ENCODE results near the gene RAB3IL1. TPM values are rescaled to one million over a fixed set of nuclear protein-coding genes. Genes with fewer than 3 reads are reported as not detected.

RAB3IL1 gene
- total RNA-seq, 3 donors from 2014 or later, result 2.6 to 15.0 (median 11.8) TPM

DNA sequence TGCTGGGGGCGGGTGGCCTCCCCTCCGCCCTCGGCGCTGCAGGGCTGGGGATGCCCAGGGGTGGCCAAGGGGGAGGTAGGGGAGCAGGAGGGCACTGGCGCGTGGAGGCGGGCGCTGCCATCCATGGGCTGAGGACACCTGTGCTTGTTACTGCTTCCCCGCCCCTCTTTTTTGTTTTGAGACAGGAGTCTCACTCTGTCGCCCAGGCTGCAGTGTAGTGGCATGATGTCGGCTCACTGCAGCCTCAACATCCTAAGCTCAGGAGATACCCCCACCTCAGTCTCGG, 25.3 kb downstream of the RAB3IL1 start:
- TF ChIP-seq, protein P1, sequence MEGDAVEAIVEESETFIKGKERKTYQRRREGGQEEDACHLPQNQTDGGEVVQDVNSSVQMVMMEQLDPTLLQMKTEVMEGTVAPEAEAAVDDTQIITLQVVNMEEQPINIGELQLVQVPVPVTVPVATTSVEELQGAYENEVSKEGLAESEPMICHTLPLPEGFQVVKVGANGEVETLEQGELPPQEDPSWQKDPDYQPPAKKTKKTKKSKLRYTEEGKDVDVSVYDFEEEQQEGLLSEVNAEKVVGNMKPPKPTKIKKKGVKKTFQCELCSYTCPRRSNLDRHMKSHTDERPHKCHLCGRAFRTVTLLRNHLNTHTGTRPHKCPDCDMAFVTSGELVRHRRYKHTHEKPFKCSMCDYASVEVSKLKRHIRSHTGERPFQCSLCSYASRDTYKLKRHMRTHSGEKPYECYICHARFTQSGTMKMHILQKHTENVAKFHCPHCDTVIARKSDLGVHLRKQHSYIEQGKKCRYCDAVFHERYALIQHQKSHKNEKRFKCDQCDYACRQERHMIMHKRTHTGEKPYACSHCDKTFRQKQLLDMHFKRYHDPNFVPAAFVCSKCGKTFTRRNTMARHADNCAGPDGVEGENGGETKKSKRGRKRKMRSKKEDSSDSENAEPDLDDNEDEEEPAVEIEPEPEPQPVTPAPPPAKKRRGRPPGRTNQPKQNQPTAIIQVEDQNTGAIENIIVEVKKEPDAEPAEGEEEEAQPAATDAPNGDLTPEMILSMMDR (IDR thresholded peaks at IDR 0.05), result no peak
- intact Hi-C loops (cut with DNase I, micrococcal nuclease), result loop anchor here in 1 of 2 donors (10.0 kb wide), 1 partner anchor 53 kb away; no protein-coding TSS in a partner anchor
- Histone ChIP-seq H3K4me3 (no peak overlapping the region), H3K9me3 (no peaks in the 10 kb centered on the region), H3K36me3 (ENCODE audit: low read depth) (no peaks in the 10 kb centered on the region), H3K4me1 (ENCODE audit: low read depth) (peaks cover 14% of the 10 kb centered on the region)
- DNase-seq (no peak), ATAC-seq (peak; percentile 42)

DNA sequence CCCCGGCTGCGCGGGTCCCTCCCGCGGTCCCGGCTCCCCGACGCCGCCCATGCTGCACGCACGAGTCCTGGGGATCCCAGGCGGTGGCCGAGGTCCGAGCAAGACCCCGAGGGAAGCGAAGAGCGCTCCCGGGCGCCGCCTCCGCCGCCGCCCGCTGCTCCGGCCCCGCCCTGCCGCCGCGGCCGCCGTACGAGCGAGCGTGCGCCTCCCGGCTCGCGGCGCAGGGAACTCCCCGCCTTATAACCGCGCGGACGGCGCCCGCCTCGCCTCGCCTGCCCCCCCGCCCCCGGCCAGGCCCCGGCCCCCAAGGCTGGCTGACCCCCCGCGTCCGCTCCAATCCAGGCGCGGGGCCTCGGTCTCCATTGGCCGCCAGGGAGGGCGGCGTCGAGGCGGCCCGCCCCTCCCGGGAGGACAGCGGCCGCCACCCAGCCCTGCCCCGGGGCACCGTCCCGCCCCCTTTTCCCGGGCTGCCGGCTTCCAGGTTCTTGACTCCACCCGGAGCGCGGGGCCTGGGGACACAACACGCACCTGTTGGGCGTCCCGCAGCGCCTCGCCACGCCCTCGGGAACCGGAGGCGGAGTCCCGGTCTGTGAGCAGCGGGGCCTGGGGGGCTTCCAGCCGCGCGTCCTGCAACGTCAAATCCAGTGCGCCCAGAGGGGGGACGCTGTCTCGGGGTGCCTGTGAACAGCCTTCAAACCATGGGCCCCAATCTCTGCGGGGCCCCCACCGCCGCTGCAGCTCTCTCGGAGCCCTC, 25.9 kb downstream of the RAB3IL1 start, which contains the start of gene FADS3:
TSS of gene FADS3 (minus strand) at position 215 of the 754 bp plus-strand sequence. CDS start at position 51, 164 bp downstream.
- H3K4me1 ChIP-seq (ENCODE audit: low read depth), result peaks cover 14% of the 10 kb centered on the region
- peak within 1 kb of the TSS; percentile 31 for H3K4me3 ChIP-seq
- H3K36me3 ChIP-seq (ENCODE audit: low read depth), result no peaks in the 10 kb centered on the region
- DNase-seq (peak; percentile 86 to 92 (median 91)), ATAC-seq (peak; percentile 95)
- TF ChIP-seq, protein P1 (IDR thresholded peaks at IDR 0.05), result no peak
- H3K9me3 ChIP-seq, result no peaks in the 10 kb centered on the region
- intact Hi-C loops (cut with DNase I, micrococcal nuclease), result loop anchor here in 1 of 2 donors (10.0 kb wide), 1 partner anchor 53 kb away; no protein-coding TSS in a partner anchor

DNA sequence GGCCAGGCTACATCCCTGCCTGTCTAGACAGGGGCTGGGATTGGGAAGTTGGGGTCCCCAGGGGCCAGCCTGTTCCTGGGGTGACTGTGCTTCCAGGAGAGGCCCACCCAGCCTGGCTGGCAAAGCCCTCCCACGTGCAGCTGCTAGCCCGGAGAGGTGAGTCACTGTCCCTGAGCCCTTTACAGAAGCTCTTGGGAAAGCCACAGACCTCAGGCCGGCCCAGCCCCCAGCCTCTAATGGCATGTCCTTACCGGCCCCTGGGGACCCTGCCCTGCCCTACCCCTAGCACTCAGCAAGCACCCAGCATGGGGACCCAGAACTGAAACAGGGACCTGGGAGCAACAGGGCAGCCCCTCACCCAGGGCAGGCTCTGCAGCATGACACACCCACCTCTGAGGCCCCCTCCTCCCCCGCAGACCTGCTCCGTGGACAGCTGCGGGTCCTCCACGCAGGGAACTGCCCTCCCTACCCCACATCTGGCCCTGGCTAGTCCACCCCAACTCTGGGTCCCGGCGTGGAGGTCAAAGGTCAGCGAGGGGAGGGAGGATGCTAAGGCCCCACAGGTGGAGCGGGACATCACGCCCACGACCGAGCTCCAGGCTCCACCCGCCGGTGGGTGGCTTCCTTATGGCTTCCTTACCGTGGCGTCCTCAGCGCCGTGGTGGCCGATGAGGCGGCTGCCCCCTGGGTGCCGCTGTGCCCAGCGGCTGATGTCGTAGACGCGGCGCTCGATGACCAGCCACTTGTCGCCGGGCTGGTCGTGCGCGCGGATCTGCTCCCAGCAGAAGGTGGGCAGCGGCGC, 26.6 kb downstream of the RAB3IL1 start:
- H3K9me3 ChIP-seq, result no peaks in the 10 kb centered on the region
- intact Hi-C loops (cut with DNase I, micrococcal nuclease), result loop anchor here in 1 of 2 donors (10.0 kb wide), 1 partner anchor 54 kb away; no protein-coding TSS in a partner anchor
- peak; percentile 40 to 75 (median 64) for DNase-seq
- H3K4me1 ChIP-seq (ENCODE audit: low read depth), result peaks cover 14% of the 10 kb centered on the region
- TF ChIP-seq, protein P1 (IDR thresholded peaks at IDR 0.05), result no peak
- no peaks in the 10 kb centered on the region for H3K36me3 ChIP-seq (ENCODE audit: low read depth)
- H3K4me3 ChIP-seq, result peak overlapping the region; percentile 31
- ATAC-seq, result peak; percentile 16

DNA sequence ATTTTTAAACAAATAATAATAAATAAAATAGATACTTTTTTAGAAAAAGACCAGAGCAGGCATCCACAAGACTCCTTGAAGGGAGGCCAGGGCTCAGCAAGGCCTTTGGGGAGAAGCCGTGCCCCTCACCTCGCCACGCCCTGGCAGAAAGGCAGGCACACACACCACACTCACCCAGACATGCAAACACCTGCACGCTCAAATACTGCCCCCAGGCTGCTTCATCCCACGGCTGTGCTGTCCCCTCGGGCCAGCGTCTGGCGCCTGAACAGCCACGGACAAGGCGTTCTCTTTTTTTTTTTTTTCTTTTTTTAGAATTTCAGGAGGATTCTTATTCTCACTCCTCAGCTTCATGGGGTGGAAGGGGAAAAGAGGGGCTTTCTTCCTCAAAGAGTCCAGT, 27.5 kb downstream of the RAB3IL1 start:
- no peaks in the 10 kb centered on the region for H3K36me3 ChIP-seq (ENCODE audit: low read depth)
- ATAC-seq (no peak), DNase-seq (no peak)
- no peaks in the 10 kb centered on the region for H3K9me3 ChIP-seq
- TF ChIP-seq, protein P1 (IDR thresholded peaks at IDR 0.05), result no peak
- peaks cover 14% of the 10 kb centered on the region for H3K4me1 ChIP-seq (ENCODE audit: low read depth)
- no peak overlapping the region for H3K4me3 ChIP-seq
- intact Hi-C loops (cut with DNase I, micrococcal nuclease), result loop anchor here in 1 of 2 donors (10.0 kb wide), 1 partner anchor 55 kb away; no protein-coding TSS in a partner anchor

DNA sequence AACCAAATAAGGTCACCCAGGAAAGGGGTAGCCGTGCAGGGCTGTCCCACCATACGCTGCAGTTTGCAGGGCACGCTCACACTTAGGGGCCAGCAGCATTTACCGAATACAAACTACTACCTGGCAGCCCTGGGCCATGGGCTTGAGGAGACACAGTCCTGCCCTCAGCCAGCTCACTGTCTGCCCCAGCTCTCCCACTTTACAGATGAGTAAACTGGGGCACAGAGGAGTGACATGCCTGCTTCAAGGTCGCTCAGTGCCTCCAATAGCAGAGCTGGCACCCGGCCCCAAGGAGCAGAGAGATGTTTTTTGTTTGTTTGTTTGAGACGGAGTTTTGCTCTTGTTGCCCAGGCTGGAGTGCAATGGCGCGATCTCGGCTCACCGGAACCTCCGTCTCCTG, 28.8 kb downstream of the RAB3IL1 start:
- Histone ChIP-seq H3K9me3 (no peaks in the 10 kb centered on the region), H3K36me3 (ENCODE audit: low read depth) (no peaks in the 10 kb centered on the region), H3K4me1 (ENCODE audit: low read depth) (peaks cover 14% of the 10 kb centered on the region), H3K4me3 (no peak overlapping the region)
- TF ChIP-seq, protein P1 (IDR thresholded peaks at IDR 0.05), result no peak
- ATAC-seq, result no peak
- intact Hi-C loops (cut with DNase I, micrococcal nuclease), result no loop called here
- DNase-seq, result no peak
